Neural progenitor cell (in vitro differentiated cells): ENCODE results near the gene CASP10. TPM values are rescaled to one million over a fixed set of nuclear protein-coding genes. Genes with fewer than 3 reads are reported as not detected.

Source experiments
- DNase-seq: peaks from one replicate; pipeline ENCODE4 v3.0.0-alpha.2; 2016; ENCODE audit warnings: low spot score
- H2AFZ ChIP-seq: fragments of 200-600 bp; sonication (generic); replicated peaks from 2 replicates; pipeline ENCODE4 v1.6.1; 2016; ENCODE audit warnings: antibody characterized with exemption
- H3F3A ChIP-seq: fragments of 200-600 bp; sonication (generic); 2 replicates; pipeline ENCODE4 v1.6.1; 2016; ENCODE audit warnings: antibody characterized with exemption, low read depth
- H3K27ac ChIP-seq: fragments of 200-600 bp; sonication (generic); 2 replicates; pipeline ENCODE4 v1.5.1; 2016; ENCODE audit warnings: mild to moderate bottlenecking
- H3K27me3 ChIP-seq: fragments of 200-600 bp; sonication (generic); 2 replicates; pipeline ENCODE4 v1.6.1; 2016; ENCODE audit warnings: mild to moderate bottlenecking, moderate library complexity
- H3K36me3 ChIP-seq: fragments of 200-600 bp; sonication (generic); 2 replicates; pipeline ENCODE4 v1.5.1; 2016
- H3K4me1 ChIP-seq: fragments of 200-600 bp; sonication (generic); 2 replicates; pipeline ENCODE4 v1.6.1; 2016; ENCODE audit warnings: mixed run types
- H3K4me2 ChIP-seq: fragments of 200-600 bp; sonication (generic); 2 replicates; pipeline ENCODE4 v1.6.1; 2016
- H3K4me3 ChIP-seq: fragments of 200-600 bp; sonication (generic); 2 replicates; pipeline ENCODE4 v1.5.1; 2016
- H3K79me2 ChIP-seq: fragments of 200-600 bp; sonication (generic); 2 replicates; pipeline ENCODE4 v1.6.1; 2016; ENCODE audit warnings: low read depth
- H3K9ac ChIP-seq: fragments of 200-600 bp; sonication (generic); 2 replicates; pipeline ENCODE4 v1.6.1; 2016
- H3K9me3 ChIP-seq: fragments of 200-600 bp; sonication (generic); 2 replicates; pipeline ENCODE4 v1.5.1; 2016; ENCODE audit warnings: low read depth
- H4K20me1 ChIP-seq: fragments of 200-600 bp; sonication (generic); 2 replicates; pipeline ENCODE4 v1.6.1; 2016; ENCODE audit warnings: low read depth
- H3K27ac Mint-ChIP-seq: 3 replicates; pipeline ENCODE4 v1.8.0; 2021; ENCODE audit warnings: mixed read lengths
- H3K27me3 Mint-ChIP-seq: 2 replicates; pipeline ENCODE4 v1.8.0; 2022; ENCODE audit warnings: low read depth, mild to moderate bottlenecking, inconsistent platforms, moderate library complexity, mixed read lengths; ENCODE audit not compliant: insufficient read depth
- H3K36me3 Mint-ChIP-seq: 3 replicates; pipeline ENCODE4 v1.8.0; 2021; ENCODE audit warnings: mixed read lengths
- H3K4me1 Mint-ChIP-seq: 3 replicates; pipeline ENCODE4 v1.8.0; 2021; ENCODE audit warnings: mixed read lengths
- H3K4me3 Mint-ChIP-seq: 3 replicates; pipeline ENCODE4 v1.8.0; 2021; ENCODE audit warnings: mild to moderate bottlenecking, moderate library complexity, mixed read lengths
- H3K9me3 Mint-ChIP-seq: 3 replicates; pipeline ENCODE4 v1.8.0; 2020; ENCODE audit warnings: mixed read lengths
- EZH2 ChIP-seq: fragments of 200-600 bp; sonication (generic); IDR thresholded peaks from 2 replicates; pipeline ENCODE4 v1.6.1; 2017; ENCODE audit warnings: antibody characterized with exemption, mild to moderate bottlenecking, moderate library complexity
- EZH2phosphoT487 ChIP-seq: fragments of 200-600 bp; sonication (generic); IDR thresholded peaks from 2 replicates; pipeline ENCODE4 v1.6.1; 2017; ENCODE audit warnings: antibody characterized with exemption
- total RNA-seq: library from RNA; depleted of rRNA; stranded (reverse); fragments of >200 nt; gene quantifications from 2 replicates; pipeline ENCODE4 v1.2.3, GENCODE V29; 2015; ENCODE audit warnings: low replicate concordance
- TF ChIP-seq, protein P1 (sequence below): fragments of 200-600 bp; sonication (generic); IDR thresholded peaks from 2 replicates; pipeline ENCODE4 v1.5.1; 2017; ENCODE audit warnings: antibody characterized with exemption, mild to moderate bottlenecking

CASP10 gene
- total RNA-seq, 1 donor from 2014 or later: 2.2 TPM

DNA sequence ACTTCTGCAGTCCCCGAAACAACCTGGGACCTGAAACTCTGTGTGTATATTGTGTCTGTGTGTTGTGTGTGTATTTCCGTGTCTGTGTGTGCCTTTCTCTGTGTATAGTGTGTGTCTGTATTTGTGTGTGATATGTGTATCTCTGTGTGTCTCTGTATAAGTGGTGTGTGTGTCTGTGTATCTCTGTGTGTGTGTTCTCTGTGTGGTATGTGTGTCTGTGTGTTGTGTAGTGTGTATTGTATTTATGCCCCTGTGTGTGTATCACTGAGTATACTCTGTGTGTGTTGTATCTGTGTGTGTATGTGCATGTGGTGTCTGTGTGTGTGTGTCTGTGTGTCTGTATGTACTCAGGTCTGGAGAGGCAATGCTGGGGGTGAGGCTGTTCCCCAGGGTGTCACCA, 89.0 kb downstream of the CASP10 start:
- no peak overlapping the region for H3K27ac Mint-ChIP-seq

DNA sequence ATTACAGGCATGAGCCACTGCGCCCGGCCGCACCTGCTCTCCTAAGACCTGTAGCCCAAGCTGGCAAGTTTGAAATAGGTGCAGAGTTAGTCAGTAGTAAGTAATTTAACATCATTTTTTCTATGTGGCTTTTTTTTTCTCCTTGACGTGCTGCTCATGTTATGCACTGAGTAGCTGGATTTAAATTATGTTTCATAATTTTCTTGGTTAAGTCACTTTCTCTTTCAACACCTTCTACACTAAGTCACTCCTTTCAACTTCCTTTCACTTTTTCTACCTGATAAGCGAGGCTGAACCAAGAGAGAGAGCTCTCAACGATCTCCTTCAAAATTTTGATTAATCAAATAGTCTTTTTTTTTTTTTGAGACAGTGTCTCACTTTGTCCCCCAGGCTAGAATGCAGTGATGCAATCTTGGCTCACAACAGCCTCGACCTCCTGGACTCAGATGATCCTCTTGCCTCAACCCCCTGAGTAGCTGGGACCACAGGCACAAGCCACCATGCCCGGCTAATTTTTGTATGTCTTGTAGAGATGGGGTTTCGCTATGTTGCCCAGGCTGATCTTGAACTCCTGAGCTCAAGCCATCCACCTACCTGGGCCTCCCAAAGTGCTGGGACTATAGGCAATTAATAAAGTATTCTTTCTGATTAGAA, 90.5 kb downstream of the CASP10 start:
- no peak overlapping the region for H3K27ac Mint-ChIP-seq
- no peaks in the 10 kb centered on the region for H3K36me3 ChIP-seq
- H2AFZ ChIP-seq: no peak overlapping the region
- H3K4me1 Mint-ChIP-seq: no peaks in the 10 kb centered on the region
- no peaks in the 10 kb centered on the region for H3K9me3 Mint-ChIP-seq
- H3K36me3 Mint-ChIP-seq: no peaks in the 10 kb centered on the region
- H3K27me3 Mint-ChIP-seq: no peaks in the 10 kb centered on the region
- H3K4me2 ChIP-seq: no peak overlapping the region
- H3F3A ChIP-seq: no peaks in the 10 kb centered on the region
- no peak overlapping the region for H3K4me3 Mint-ChIP-seq
- no peaks in the 10 kb centered on the region for H3K4me1 ChIP-seq
- no peak for DNase-seq
- no peaks in the 10 kb centered on the region for H3K9me3 ChIP-seq
- no peaks in the 10 kb centered on the region for H4K20me1 ChIP-seq
- H3K79me2 ChIP-seq: no peaks in the 10 kb centered on the region
- no peak overlapping the region for H3K27ac ChIP-seq
- TF ChIP-seq EZH2 (no peak), EZH2phosphoT487 (no peak)
- TF ChIP-seq, protein P1, sequence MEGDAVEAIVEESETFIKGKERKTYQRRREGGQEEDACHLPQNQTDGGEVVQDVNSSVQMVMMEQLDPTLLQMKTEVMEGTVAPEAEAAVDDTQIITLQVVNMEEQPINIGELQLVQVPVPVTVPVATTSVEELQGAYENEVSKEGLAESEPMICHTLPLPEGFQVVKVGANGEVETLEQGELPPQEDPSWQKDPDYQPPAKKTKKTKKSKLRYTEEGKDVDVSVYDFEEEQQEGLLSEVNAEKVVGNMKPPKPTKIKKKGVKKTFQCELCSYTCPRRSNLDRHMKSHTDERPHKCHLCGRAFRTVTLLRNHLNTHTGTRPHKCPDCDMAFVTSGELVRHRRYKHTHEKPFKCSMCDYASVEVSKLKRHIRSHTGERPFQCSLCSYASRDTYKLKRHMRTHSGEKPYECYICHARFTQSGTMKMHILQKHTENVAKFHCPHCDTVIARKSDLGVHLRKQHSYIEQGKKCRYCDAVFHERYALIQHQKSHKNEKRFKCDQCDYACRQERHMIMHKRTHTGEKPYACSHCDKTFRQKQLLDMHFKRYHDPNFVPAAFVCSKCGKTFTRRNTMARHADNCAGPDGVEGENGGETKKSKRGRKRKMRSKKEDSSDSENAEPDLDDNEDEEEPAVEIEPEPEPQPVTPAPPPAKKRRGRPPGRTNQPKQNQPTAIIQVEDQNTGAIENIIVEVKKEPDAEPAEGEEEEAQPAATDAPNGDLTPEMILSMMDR: no peak
- H3K4me3 ChIP-seq: no peak overlapping the region
- no peak overlapping the region for H3K9ac ChIP-seq
- no peaks in the 10 kb centered on the region for H3K27me3 ChIP-seq

More for the DNA sequence above, 89.0 kb downstream of the CASP10 start:
- H3K4me1 Mint-ChIP-seq: no peaks in the 10 kb centered on the region
- H3K27me3 ChIP-seq: no peaks in the 10 kb centered on the region
- no peaks in the 10 kb centered on the region for H3K9me3 ChIP-seq
- no peak overlapping the region for H3K4me3 ChIP-seq
- no peak for TF ChIP-seq EZH2
- TF ChIP-seq EZH2phosphoT487: no peak
- TF ChIP-seq, protein P1: no peak
- no peaks in the 10 kb centered on the region for H3K79me2 ChIP-seq
- no peak overlapping the region for H3K4me2 ChIP-seq
- no peak overlapping the region for H3K27ac ChIP-seq
- no peak overlapping the region for H2AFZ ChIP-seq
- no peaks in the 10 kb centered on the region for H3K27me3 Mint-ChIP-seq
- no peak overlapping the region for H3K9ac ChIP-seq
- H3K9me3 Mint-ChIP-seq: no peaks in the 10 kb centered on the region
- DNase-seq: no peak
- no peaks in the 10 kb centered on the region for H3K4me1 ChIP-seq
- H3K4me3 Mint-ChIP-seq: no peak overlapping the region
- H3K36me3 Mint-ChIP-seq: no peaks in the 10 kb centered on the region
- H4K20me1 ChIP-seq: no peaks in the 10 kb centered on the region
- no peaks in the 10 kb centered on the region for H3F3A ChIP-seq
- H3K36me3 ChIP-seq: no peaks in the 10 kb centered on the region

DNA sequence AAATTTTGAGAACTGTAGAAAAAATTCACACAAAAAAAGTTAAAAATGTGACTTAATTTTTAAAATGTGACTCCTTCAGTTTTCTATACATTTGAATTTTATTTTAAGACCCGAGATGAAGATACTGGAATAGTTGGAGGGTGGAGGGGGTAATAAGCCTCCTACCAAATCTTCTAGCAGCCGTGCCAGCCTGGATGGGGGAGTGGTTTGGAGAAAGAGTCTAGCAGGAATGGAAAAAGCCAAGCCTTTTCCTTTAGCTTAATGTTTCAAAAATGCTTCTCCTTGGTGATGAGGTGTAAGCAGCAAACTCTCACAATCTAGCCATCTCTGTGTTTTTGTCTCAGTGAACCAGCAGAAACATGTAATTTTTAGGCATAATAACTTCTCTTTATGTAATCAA, 92.1 kb downstream of the CASP10 start:
- H3K4me2 ChIP-seq: no peak overlapping the region
- no peak for DNase-seq
- H4K20me1 ChIP-seq: no peaks in the 10 kb centered on the region
- H3K9me3 Mint-ChIP-seq: no peaks in the 10 kb centered on the region
- H3F3A ChIP-seq: no peaks in the 10 kb centered on the region
- no peaks in the 10 kb centered on the region for H3K4me1 Mint-ChIP-seq
- H3K27me3 ChIP-seq: no peaks in the 10 kb centered on the region
- H3K4me3 ChIP-seq: no peak overlapping the region
- no peaks in the 10 kb centered on the region for H3K27me3 Mint-ChIP-seq
- no peak overlapping the region for H3K4me3 Mint-ChIP-seq
- no peak overlapping the region for H3K9ac ChIP-seq
- H2AFZ ChIP-seq: no peak overlapping the region
- no peak overlapping the region for H3K27ac Mint-ChIP-seq
- H3K27ac ChIP-seq: no peak overlapping the region
- no peaks in the 10 kb centered on the region for H3K36me3 Mint-ChIP-seq
- H3K79me2 ChIP-seq: no peaks in the 10 kb centered on the region
- no peaks in the 10 kb centered on the region for H3K4me1 ChIP-seq
- TF ChIP-seq EZH2phosphoT487 (no peak), EZH2 (no peak)
- TF ChIP-seq, protein P1: no peak
- no peaks in the 10 kb centered on the region for H3K9me3 ChIP-seq
- no peaks in the 10 kb centered on the region for H3K36me3 ChIP-seq
